HEK293 (cell line): ENCODE data around the gene KCNK3.

Experiments used
- CTCF ChIA-PET: fragments of 350-600 bp; formaldehyde crosslinking; extraction: SDS; loops from one replicate; lab custom pipeline; 2021; ENCODE audit warnings: antibody characterized with exemption; lab: Yijun Ruan, JAX
- POLR2A ChIA-PET: fragments of 300-600 bp; formaldehyde crosslinking; extraction: SDS; loops from one replicate; lab custom pipeline; 2020; ENCODE audit warnings: antibody characterized with exemption, inconsistent platforms; lab: Yijun Ruan, JAX
- H3K27ac ChIP-seq: fragments of 200-500 bp; sonication (Bioruptor generic); 2 replicates; pipeline ENCODE4 v1.5.1; 2014; ENCODE audit warnings: low read depth, low read length, control low read depth, inconsistent platforms; ENCODE audit errors: extremely low read depth
- H3K36me3 ChIP-seq, 2 experiments: fragments of 200-500 bp in 1 of 2; sonication (Bioruptor generic) in 1 of 2; 1 replicate in 1 of 2; 2 replicates in 1 of 2; pipeline ENCODE4 v1.5.1; 2014 to 2017; ENCODE audit warnings: inconsistent platforms in 2 of 2, low read length in 2 of 2; ENCODE audit not compliant: control insufficient read depth in 2 of 2, insufficient read depth in 1 of 2
- H3K4me1 ChIP-seq: fragments of 200-500 bp; sonication (Bioruptor generic); 2 replicates; pipeline ENCODE4 v1.5.1; 2014; ENCODE audit warnings: mild to moderate bottlenecking, low read length, inconsistent platforms; ENCODE audit not compliant: control insufficient read depth, insufficient read depth
- H3K4me3 ChIP-seq: 2 replicates; pipeline ENCODE4 v1.5.1; 2011; ENCODE audit warnings: low read depth, mild to moderate bottlenecking, control low read depth, low read length, moderate library complexity
- H3K9me3 ChIP-seq: fragments of 200-500 bp; sonication (Bioruptor generic); 2 replicates; pipeline ENCODE4 v1.5.1; 2014; ENCODE audit warnings: low read depth, low read length, inconsistent platforms; ENCODE audit not compliant: control insufficient read depth, insufficient read depth
- BCL6B ChIP-seq: fragments of 450-650 bp; formaldehyde crosslinking; IDR thresholded peaks from 2 replicates; pipeline ENCODE4 v1.5.1; 2017; ENCODE audit warnings: missing biosample characterization, missing genetic modification characterization
- INSM2 ChIP-seq: fragments of 450-650 bp; formaldehyde crosslinking; IDR thresholded peaks from 2 replicates; pipeline ENCODE4 v1.5.1; 2016; ENCODE audit warnings: missing biosample characterization, missing genetic modification characterization
- KLF1 ChIP-seq: fragments of 450-650 bp; formaldehyde crosslinking; IDR thresholded peaks from 2 replicates; pipeline ENCODE4 v1.5.1; 2016; ENCODE audit warnings: missing biosample characterization, missing genetic modification characterization
- KLF16 ChIP-seq: fragments of 450-650 bp; formaldehyde crosslinking; IDR thresholded peaks from 2 replicates; pipeline ENCODE4 v1.5.1; 2017; ENCODE audit warnings: missing biosample characterization, missing genetic modification characterization
- MEIS1 ChIP-seq: sonication (generic); formaldehyde crosslinking; IDR thresholded peaks from 2 replicates; pipeline ENCODE4 v1.8.1; 2022; ENCODE audit warnings: missing genetic modification reagents, mild to moderate bottlenecking, borderline replicate concordance
- OSR2 ChIP-seq: fragments of 450-650 bp; formaldehyde crosslinking; IDR thresholded peaks from 2 replicates; pipeline ENCODE4 v1.5.1; 2016; ENCODE audit warnings: missing biosample characterization, missing genetic modification characterization
- PRDM4 ChIP-seq: fragments of 450-650 bp; formaldehyde crosslinking; IDR thresholded peaks from 2 replicates; pipeline ENCODE4 v1.5.1; 2017; ENCODE audit warnings: missing biosample characterization, missing genetic modification characterization
- ZBTB11 ChIP-seq: fragments of 450-650 bp; formaldehyde crosslinking; conservative IDR thresholded peaks from 2 replicates; pipeline ENCODE4 v1.5.1; 2016; ENCODE audit warnings: low read depth, missing biosample characterization, missing genetic modification characterization
- ZNF146 ChIP-seq: fragments of 450-650 bp; formaldehyde crosslinking; IDR thresholded peaks from 2 replicates; pipeline ENCODE4 v1.5.1; 2016; ENCODE audit warnings: missing biosample characterization, missing genetic modification characterization
- ZNF501 ChIP-seq: fragments of 450-650 bp; formaldehyde crosslinking; IDR thresholded peaks from 2 replicates; pipeline ENCODE4 v1.5.1; 2016; ENCODE audit warnings: missing biosample characterization, missing genetic modification characterization
- ZNF521 ChIP-seq: fragments of 450-650 bp; formaldehyde crosslinking; IDR thresholded peaks from 2 replicates; pipeline ENCODE4 v1.5.1; 2017; ENCODE audit warnings: missing biosample characterization, mild to moderate bottlenecking, missing genetic modification characterization
- ZNF585B ChIP-seq: fragments of 450-650 bp; formaldehyde crosslinking; IDR thresholded peaks from 2 replicates; pipeline ENCODE4 v1.5.1; 2016; ENCODE audit warnings: missing biosample characterization, missing genetic modification characterization
- ZNF654 ChIP-seq: fragments of 450-650 bp; formaldehyde crosslinking; IDR thresholded peaks from 2 replicates; pipeline ENCODE4 v1.5.1; 2016; ENCODE audit warnings: low read depth, missing biosample characterization, missing genetic modification characterization
- ZNF785 ChIP-seq: fragments of 450-650 bp; formaldehyde crosslinking; IDR thresholded peaks from 2 replicates; pipeline ENCODE4 v1.5.1; 2016; ENCODE audit warnings: missing biosample characterization, missing genetic modification characterization
- ZNF837 ChIP-seq: fragments of 450-650 bp; formaldehyde crosslinking; IDR thresholded peaks from 2 replicates; pipeline ENCODE4 v1.5.1; 2016; ENCODE audit warnings: missing biosample characterization, missing genetic modification characterization
- TF ChIP-seq, protein P1 (sequence below): fragments of 450-650 bp; formaldehyde crosslinking; IDR thresholded peaks from 2 replicates; pipeline ENCODE4 v1.5.1; 2016; ENCODE audit warnings: missing biosample characterization, missing genetic modification characterization
- TF ChIP-seq, protein P2 (sequence below): fragments of 450-650 bp; formaldehyde crosslinking; IDR thresholded peaks from 2 replicates; pipeline ENCODE4 v1.5.1; 2016; ENCODE audit warnings: missing biosample characterization, missing genetic modification characterization
- TF ChIP-seq, protein P3 (sequence below): fragments of 450-650 bp; formaldehyde crosslinking; IDR thresholded peaks from 2 replicates; pipeline ENCODE4 v1.5.1; 2017; ENCODE audit warnings: missing biosample characterization, mild to moderate bottlenecking, missing genetic modification characterization, moderate library complexity
- TF ChIP-seq, protein P4 (sequence below): fragments of 450-650 bp; formaldehyde crosslinking; IDR thresholded peaks from 2 replicates; pipeline ENCODE4 v1.5.1; 2017; ENCODE audit warnings: missing biosample characterization, missing genetic modification characterization

The KCNK3 gene

DNA sequence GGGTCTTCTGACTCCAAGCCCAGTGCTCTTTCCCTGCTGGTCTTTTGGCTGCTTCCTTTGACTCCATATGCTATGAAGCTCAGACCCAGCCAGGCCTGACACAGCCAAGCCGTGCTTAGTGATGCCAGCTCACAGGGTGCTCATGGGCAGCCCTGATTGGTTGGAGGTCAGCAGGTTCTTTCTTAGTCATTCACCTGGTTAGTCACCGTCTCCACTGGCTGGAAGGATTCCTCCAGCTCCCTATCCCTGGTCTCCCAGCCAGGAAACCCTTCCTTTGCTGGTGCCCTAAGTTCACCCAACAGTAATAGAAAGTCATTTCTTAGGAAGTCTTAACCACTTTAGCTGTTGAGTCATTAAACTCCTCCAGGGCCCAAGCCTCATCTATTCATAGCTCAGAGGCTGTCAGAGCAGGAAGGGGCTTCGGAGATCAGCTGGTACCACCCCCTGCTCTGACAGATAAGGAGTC lies 3.9 kb downstream of the KCNK3 start (continued):
- TF ChIP-seq, protein P1, sequence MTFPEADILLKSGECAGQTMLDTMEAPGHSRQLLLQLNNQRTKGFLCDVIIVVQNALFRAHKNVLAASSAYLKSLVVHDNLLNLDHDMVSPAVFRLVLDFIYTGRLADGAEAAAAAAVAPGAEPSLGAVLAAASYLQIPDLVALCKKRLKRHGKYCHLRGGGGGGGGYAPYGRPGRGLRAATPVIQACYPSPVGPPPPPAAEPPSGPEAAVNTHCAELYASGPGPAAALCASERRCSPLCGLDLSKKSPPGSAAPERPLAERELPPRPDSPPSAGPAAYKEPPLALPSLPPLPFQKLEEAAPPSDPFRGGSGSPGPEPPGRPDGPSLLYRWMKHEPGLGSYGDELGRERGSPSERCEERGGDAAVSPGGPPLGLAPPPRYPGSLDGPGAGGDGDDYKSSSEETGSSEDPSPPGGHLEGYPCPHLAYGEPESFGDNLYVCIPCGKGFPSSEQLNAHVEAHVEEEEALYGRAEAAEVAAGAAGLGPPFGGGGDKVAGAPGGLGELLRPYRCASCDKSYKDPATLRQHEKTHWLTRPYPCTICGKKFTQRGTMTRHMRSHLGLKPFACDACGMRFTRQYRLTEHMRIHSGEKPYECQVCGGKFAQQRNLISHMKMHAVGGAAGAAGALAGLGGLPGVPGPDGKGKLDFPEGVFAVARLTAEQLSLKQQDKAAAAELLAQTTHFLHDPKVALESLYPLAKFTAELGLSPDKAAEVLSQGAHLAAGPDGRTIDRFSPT = no peak
- TF ChIP-seq, all 188 proteins: peak for 0

GRCh38 chr2:26697425-26697824 lies 4.9 kb downstream of the KCNK3 start:
- POLR2A ChIA-PET = no interaction called here
- 0 out of 2 replicates have a peak, but pooled peaks cover 3% of the 10 kb centered on the region for H3K4me1 ChIP-seq
- TF ChIP-seq ZNF585B = no peak
- TF ChIP-seq ZNF837 (tag by site-specific recombination) = no peak
- no peak for TF ChIP-seq INSM2 (tag by site-specific recombination)
- no peak for TF ChIP-seq PRDM4 (tag by site-specific recombination)
- TF ChIP-seq KLF16 (tag by site-specific recombination) = no peak
- TF ChIP-seq, protein P2, sequence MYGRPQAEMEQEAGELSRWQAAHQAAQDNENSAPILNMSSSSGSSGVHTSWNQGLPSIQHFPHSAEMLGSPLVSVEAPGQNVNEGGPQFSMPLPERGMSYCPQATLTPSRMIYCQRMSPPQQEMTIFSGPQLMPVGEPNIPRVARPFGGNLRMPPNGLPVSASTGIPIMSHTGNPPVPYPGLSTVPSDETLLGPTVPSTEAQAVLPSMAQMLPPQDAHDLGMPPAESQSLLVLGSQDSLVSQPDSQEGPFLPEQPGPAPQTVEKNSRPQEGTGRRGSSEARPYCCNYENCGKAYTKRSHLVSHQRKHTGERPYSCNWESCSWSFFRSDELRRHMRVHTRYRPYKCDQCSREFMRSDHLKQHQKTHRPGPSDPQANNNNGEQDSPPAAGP (tag by site-specific recombination) = no peak
- no peak for TF ChIP-seq BCL6B
- no peak for TF ChIP-seq ZNF521 (tag by site-specific recombination)
- TF ChIP-seq ZNF146 (tag by site-specific recombination) = no peak
- TF ChIP-seq ZNF654 = no peak
- no peak for TF ChIP-seq ZNF785
- TF ChIP-seq, protein P3, sequence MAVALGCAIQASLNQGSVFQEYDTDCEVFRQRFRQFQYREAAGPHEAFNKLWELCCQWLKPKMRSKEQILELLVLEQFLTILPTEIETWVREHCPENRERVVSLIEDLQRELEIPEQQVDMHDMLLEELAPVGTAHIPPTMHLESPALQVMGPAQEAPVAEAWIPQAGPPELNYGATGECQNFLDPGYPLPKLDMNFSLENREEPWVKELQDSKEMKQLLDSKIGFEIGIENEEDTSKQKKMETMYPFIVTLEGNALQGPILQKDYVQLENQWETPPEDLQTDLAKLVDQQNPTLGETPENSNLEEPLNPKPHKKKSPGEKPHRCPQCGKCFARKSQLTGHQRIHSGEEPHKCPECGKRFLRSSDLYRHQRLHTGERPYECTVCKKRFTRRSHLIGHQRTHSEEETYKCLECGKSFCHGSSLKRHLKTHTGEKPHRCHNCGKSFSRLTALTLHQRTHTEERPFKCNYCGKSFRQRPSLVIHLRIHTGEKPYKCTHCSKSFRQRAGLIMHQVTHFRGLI = no peak
- no peak for TF ChIP-seq OSR2
- no peak for TF ChIP-seq ZBTB11
- no peak for TF ChIP-seq KLF1 (tag by site-specific recombination)
- TF ChIP-seq ZNF501 (tag by site-specific recombination) = no peak
- no peak for TF ChIP-seq MEIS1 (CRISPR knock-in tag)
- TF ChIP-seq, protein P4, sequence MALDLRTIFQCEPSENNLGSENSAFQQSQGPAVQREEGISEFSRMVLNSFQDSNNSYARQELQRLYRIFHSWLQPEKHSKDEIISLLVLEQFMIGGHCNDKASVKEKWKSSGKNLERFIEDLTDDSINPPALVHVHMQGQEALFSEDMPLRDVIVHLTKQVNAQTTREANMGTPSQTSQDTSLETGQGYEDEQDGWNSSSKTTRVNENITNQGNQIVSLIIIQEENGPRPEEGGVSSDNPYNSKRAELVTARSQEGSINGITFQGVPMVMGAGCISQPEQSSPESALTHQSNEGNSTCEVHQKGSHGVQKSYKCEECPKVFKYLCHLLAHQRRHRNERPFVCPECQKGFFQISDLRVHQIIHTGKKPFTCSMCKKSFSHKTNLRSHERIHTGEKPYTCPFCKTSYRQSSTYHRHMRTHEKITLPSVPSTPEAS = no peak
- no peaks in the 10 kb centered on the region for H3K36me3 ChIP-seq
- CTCF ChIA-PET = no interaction called here
- no peak overlapping the region for H3K4me3 ChIP-seq
- H3K9me3 ChIP-seq = no peaks in the 10 kb centered on the region
- H3K27ac ChIP-seq = no peak overlapping the region
